Tibial nerve (tissue), 4 donors: ENCODE measurements around the gene RPS6KA3.

Experiments used
- CTCF ChIP-seq, 5 experiments: fragments of 200-600 bp in 3 of 5; fragments of 450-650 bp in 2 of 5; sonication (generic) in 3 of 5; IDR thresholded peaks; one replicate each; pipeline ENCODE4 v1.5.1; 2016 to 2019; ENCODE audit warnings: antibody characterized with exemption in 5 of 5, mild to moderate bottlenecking in 3 of 5, moderate library complexity in 2 of 5
- EP300 ChIP-seq, 2 donors: sonication (generic); formaldehyde crosslinking; IDR thresholded peaks; one replicate each; pipeline ENCODE4 v1.6.1; 2017; ENCODE audit warnings: antibody characterized with exemption in 2 of 2, mild to moderate bottlenecking in 1 of 2
- POLR2A ChIP-seq, 2 donors: fragments of 450-650 bp; IDR thresholded peaks; one replicate each; pipeline ENCODE4 v1.6.1; 2017; ENCODE audit warnings: antibody characterized with exemption in 2 of 2, mild to moderate bottlenecking in 2 of 2, moderate library complexity in 2 of 2

GRCh38 chrX:20112022-20112774 lies 154.5 kb downstream of the RPS6KA3 start:
- TF ChIP-seq CTCF (IDR thresholded peaks at IDR 0.05) = no peak
- TF ChIP-seq POLR2A (IDR thresholded peaks at IDR 0.05) = no peak
- TF ChIP-seq EP300 (IDR thresholded peaks at IDR 0.05) = no peak
